ENCODE measurements around the gene DR1.
"Not testable (repeated sequence)": the region's sequence is repeated elsewhere in the genome, so short reads cannot be mapped to it uniquely, and the experiment has no call there.

The DR1 gene

GRCh38 chr1:93340090-93340489, 5.6 kb upstream of the DR1 start:
- no peak for DNase-seq (ENCODE audit: low read depth in 2 of 2)

GRCh38 chr1:93344484-93344883, 1.2 kb upstream of the DR1 start:
- DNase-seq (ENCODE audit: low read depth in 2 of 2), result no peak

GRCh38 chr1:93344886-93345632, 648 bp upstream of the DR1 start:
- no peak for DNase-seq (ENCODE audit: low read depth in 2 of 2)

GRCh38 chr1:93346421-93346993, 800 bp downstream of the DR1 start:
- DNase-seq (ENCODE audit: low read depth in 2 of 2), result peak in 1 of 2 experiments; percentile 1

GRCh38 chr1:93347334-93347899, 1.7 kb downstream of the DR1 start:
- no peak for DNase-seq (ENCODE audit: low read depth in 2 of 2)

- DNase-seq (ENCODE audit: low read depth in 2 of 2), result no peak
Measured at GRCh38 chr1:93348104-93348728, 2.5 kb downstream of the DR1 start.

- DNase-seq (ENCODE audit: low read depth in 2 of 2), result no peak
Measured at GRCh38 chr1:93349231-93350135, 3.8 kb downstream of the DR1 start.

GRCh38 chr1:93350322-93350721, 4.6 kb downstream of the DR1 start:
- DNase-seq (ENCODE audit: low read depth in 2 of 2), result no peak

- DNase-seq (ENCODE audit: low read depth in 2 of 2), result no peak
Measured at GRCh38 chr1:93350875-93351274, 5.2 kb downstream of the DR1 start.

- DNase-seq (ENCODE audit: low read depth in 2 of 2), result not testable (repeated sequence)
Measured at GRCh38 chr1:93351346-93351745, 5.6 kb downstream of the DR1 start.

- no peak for DNase-seq (ENCODE audit: low read depth in 2 of 2)
Measured at GRCh38 chr1:93352376-93352775, 6.7 kb downstream of the DR1 start.

GRCh38 chr1:93353286-93353685, 7.6 kb downstream of the DR1 start:
- DNase-seq (ENCODE audit: low read depth in 2 of 2), result no peak

- DNase-seq (ENCODE audit: low read depth in 2 of 2), result no peak
Measured at GRCh38 chr1:93354749-93355148, 9.0 kb downstream of the DR1 start.

- no peak for DNase-seq (ENCODE audit: low read depth in 2 of 2)
Measured at GRCh38 chr1:93357242-93357641, 11.5 kb downstream of the DR1 start.

- DNase-seq (ENCODE audit: low read depth in 2 of 2), result no peak
Measured at GRCh38 chr1:93358293-93358692, 12.6 kb downstream of the DR1 start.

GRCh38 chr1:93360111-93360510, 14.4 kb downstream of the DR1 start:
- no peak for DNase-seq (ENCODE audit: low read depth in 2 of 2)

GRCh38 chr1:93362237-93362636, 16.5 kb downstream of the DR1 start:
- no peak for DNase-seq (ENCODE audit: low read depth in 2 of 2)

- DNase-seq (ENCODE audit: low read depth in 2 of 2), result no peak
Measured at GRCh38 chr1:93365813-93366212, 20.1 kb downstream of the DR1 start.

GRCh38 chr1:93369734-93370133, 24.0 kb downstream of the DR1 start:
- no peak for DNase-seq (ENCODE audit: low read depth in 2 of 2)

- DNase-seq (ENCODE audit: low read depth in 2 of 2), result no peak
Measured at GRCh38 chr1:93374334-93375106, 28.8 kb downstream of the DR1 start.

- DNase-seq (ENCODE audit: low read depth in 2 of 2), result no peak
Measured at GRCh38 chr1:93384656-93385055, 38.9 kb downstream of the DR1 start.

All from stimulated activated CD4-positive, alpha-beta T cell treated with anti-CD3 and anti-CD28 coated beads, Interleukin-12 subunit alpha, Interleukin-12 subunit beta, amount 100 ng/mL, for 24 hours (primary cell).